Anterior cingulate cortex (tissue), 58 donors: ENCODE measurements around the gene RGS5.

Experiments
- DNase-seq, 58 donors: peaks; one replicate each; lab custom pipeline; 2025; lab: John Stamatoyannopoulos, UW

Gene RGS5

DNA sequence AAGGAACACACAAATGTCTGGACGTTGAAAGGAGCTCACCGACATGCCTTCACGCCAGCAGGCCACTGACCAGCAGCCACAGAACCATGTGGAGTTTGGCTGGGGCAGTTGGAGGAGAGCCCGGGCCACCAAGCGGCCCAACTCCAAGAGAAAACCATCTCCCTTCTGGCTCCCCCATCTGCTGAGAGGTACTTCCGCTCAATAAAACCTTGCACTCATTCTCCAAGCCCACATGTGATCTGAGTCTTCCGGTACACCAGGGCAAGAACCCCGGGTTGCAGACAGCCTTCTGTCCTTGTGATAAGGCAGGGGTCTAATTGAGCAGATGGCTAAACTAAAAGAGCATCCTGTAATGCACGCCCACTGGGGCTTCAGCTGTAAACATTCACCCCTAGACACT lies 109.1 kb downstream of the RGS5 start:
- no peak for DNase-seq

DNA sequence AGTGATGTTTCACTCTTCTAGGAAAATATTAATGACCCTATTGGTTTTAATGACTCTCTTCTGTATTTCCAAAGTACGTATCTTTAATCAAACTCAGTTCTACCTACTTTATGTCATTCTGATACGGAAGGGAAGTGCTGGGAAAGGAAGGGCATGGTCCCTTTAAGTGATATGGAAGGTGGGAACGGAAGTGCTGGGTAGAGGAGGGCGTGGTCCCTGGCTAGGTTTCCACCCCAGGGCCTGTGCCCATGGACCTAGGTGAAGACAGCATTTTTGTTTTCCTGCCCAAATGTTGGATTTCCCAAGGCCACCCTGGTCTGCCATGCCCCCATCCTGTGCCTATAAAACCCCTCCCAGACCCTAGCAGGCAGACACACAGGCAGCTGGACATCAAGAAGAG lies 109.5 kb downstream of the RGS5 start:
- no peak for DNase-seq
